Neutrophil (primary cell): Measurements from ENCODE around the gene COL25A1.

ENCODE experiments used
- H3K27ac ChIP-seq: fragments of 200-600 bp; sonication (generic); 2 replicates; pipeline ENCODE4 v1.5.1; 2016; ENCODE audit warnings: mild to moderate bottlenecking, moderate library complexity
- H3K27me3 ChIP-seq: fragments of 200-600 bp; sonication (generic); 2 replicates; pipeline ENCODE4 v1.6.0; 2016; ENCODE audit warnings: mild to moderate bottlenecking
- H3K36me3 ChIP-seq: fragments of 200-600 bp; sonication (generic); 2 replicates; pipeline ENCODE4 v1.5.1; 2017
- H3K4me1 ChIP-seq, 2 experiments: fragments of 200-600 bp in 1 of 2; sonication (generic) in 1 of 2; 1 replicate in 1 of 2; 2 replicates in 1 of 2; pipeline versions ENCODE4 v1.5.1 to v1.6.1; 2013 to 2016; ENCODE audit warnings: low read depth in 1 of 2, low read length in 1 of 2, mild to moderate bottlenecking in 1 of 2, moderate library complexity in 1 of 2; ENCODE audit not compliant: control insufficient read depth in 1 of 2, insufficient read depth in 1 of 2
- H3K4me3 ChIP-seq, 2 experiments: fragments of 200-600 bp in 1 of 2; sonication (generic) in 1 of 2; 1 replicate in 1 of 2; 2 replicates in 1 of 2; pipeline ENCODE4 v1.5.1; 2013 to 2016; ENCODE audit warnings: low read depth in 1 of 2, low read length in 1 of 2, mild to moderate bottlenecking in 1 of 2, moderate library complexity in 1 of 2
- H3K9me3 ChIP-seq: fragments of 200-600 bp; sonication (generic); 2 replicates; pipeline ENCODE4 v1.5.1; 2016
- CTCF ChIP-seq: fragments of 200-600 bp; sonication (generic); IDR thresholded peaks from 2 replicates; pipeline ENCODE4 v1.5.1; 2016; ENCODE audit warnings: antibody characterized with exemption

Gene COL25A1

GRCh38 chr4:108775921-108776320 lies 526.5 kb downstream of the COL25A1 start:
- no peak overlapping the region for H3K4me3 ChIP-seq
- no peak for TF ChIP-seq CTCF

GRCh38 chr4:108774809-108775530 lies 527.5 kb downstream of the COL25A1 start:
- Histone ChIP-seq H3K27me3 (peaks cover 23% of the 10 kb centered on the region), H3K27ac (no peak overlapping the region), H3K9me3 (no peaks in the 10 kb centered on the region), H3K36me3 (no peaks in the 10 kb centered on the region), H3K4me1 (no peaks in the 10 kb centered on the region), H3K4me3 (no peak overlapping the region)
- TF ChIP-seq CTCF: no peak

More at GRCh38 chr4:108775921-108776320, 526.5 kb downstream of the COL25A1 start:
- peaks cover 23% of the 10 kb centered on the region for H3K27me3 ChIP-seq
- no peaks in the 10 kb centered on the region for H3K36me3 ChIP-seq
- H3K4me1 ChIP-seq: no peaks in the 10 kb centered on the region
- no peak overlapping the region for H3K27ac ChIP-seq
- no peaks in the 10 kb centered on the region for H3K9me3 ChIP-seq

DNA sequence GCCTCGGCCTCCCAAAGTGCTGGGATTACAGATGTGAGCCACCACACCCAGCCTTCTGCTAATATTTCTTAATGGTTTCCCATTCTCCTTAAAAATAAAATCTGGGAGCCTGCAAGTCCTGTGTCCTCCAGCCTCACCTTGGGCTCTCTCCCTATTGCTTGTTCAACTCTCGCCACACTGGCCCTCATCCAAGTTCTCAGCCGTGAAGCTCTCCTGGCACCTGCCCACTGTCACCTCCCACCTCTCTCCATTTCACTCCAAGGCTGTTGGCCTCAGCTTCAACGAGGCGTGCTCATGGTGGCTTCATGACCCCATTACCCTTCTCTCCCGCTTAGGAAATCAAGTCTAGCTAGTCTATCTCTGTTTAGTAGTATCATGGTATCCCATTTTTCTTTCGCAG lies 530.1 kb downstream of the COL25A1 start:
- Histone ChIP-seq H3K4me1 (no peaks in the 10 kb centered on the region), H3K36me3 (no peaks in the 10 kb centered on the region), H3K9me3 (no peaks in the 10 kb centered on the region), H3K4me3 (no peak overlapping the region), H3K27ac (no peak overlapping the region), H3K27me3 (peaks cover 23% of the 10 kb centered on the region)
- no peak for TF ChIP-seq CTCF

- Histone ChIP-seq H3K4me1 (no peaks in the 10 kb centered on the region), H3K36me3 (no peaks in the 10 kb centered on the region), H3K27me3 (peaks cover 52% of the 10 kb centered on the region), H3K9me3 (no peaks in the 10 kb centered on the region), H3K27ac (no peak overlapping the region), H3K4me3 (no peak overlapping the region)
- no peak for TF ChIP-seq CTCF
Measured at GRCh38 chr4:108766058-108766457, 536.4 kb downstream of the COL25A1 start.

GRCh38 chr4:108763986-108764385 lies 538.5 kb downstream of the COL25A1 start:
- Histone ChIP-seq H3K4me1 (no peaks in the 10 kb centered on the region), H3K27me3 (peaks cover 71% of the 10 kb centered on the region), H3K9me3 (no peaks in the 10 kb centered on the region), H3K27ac (no peak overlapping the region), H3K36me3 (no peaks in the 10 kb centered on the region), H3K4me3 (no peak overlapping the region)
- no peak for TF ChIP-seq CTCF
